GM21367 (cell line): ENCODE measurements around the gene KRTAP20-1.

ENCODE experiments used
- ATAC-seq: cut with Tn5 transposase; IDR thresholded peaks from one replicate; pipeline ENCODE4 v1.9.1; 2021; ENCODE audit not compliant: unreplicated experiment

KRTAP20-1 gene

GRCh38 chr21:30616125-30616524 is at the start of gene KRTAP20-1:
TSS of gene KRTAP20-1 (plus strand) at chr21:30616425. CDS start at chr21:30616455, 30 bp downstream.
- no peak for ATAC-seq

GRCh38 chr21:30567617-30568016 is 48.6 kb upstream of the KRTAP20-1 start:
- ATAC-seq = no peak

GRCh38 chr21:30577766-30578165 is 38.5 kb upstream of the KRTAP20-1 start:
- ATAC-seq = no peak

GRCh38 chr21:30579346-30579745 is 36.9 kb upstream of the KRTAP20-1 start:
- no peak for ATAC-seq

- no peak for ATAC-seq
Observed at GRCh38 chr21:30580132-30580531, 36.1 kb upstream of the KRTAP20-1 start.

- ATAC-seq = no peak
Observed at GRCh38 chr21:30582870-30583269, 33.4 kb upstream of the KRTAP20-1 start.

GRCh38 chr21:30590297-30590696 is 25.9 kb upstream of the KRTAP20-1 start, which contains the start of gene KRTAP22-2:
TSS of gene KRTAP22-2 (minus strand) at chr21:30590397.
- ATAC-seq = no peak

GRCh38 chr21:30592140-30592539 is 24.1 kb upstream of the KRTAP20-1 start, which contains the start of gene KRTAP6-3:
TSS of gene KRTAP6-3 (plus strand) at chr21:30592440. CDS start at chr21:30592446, 6 bp downstream.
- ATAC-seq = no peak

- ATAC-seq = no peak
Observed at GRCh38 chr21:30598802-30599201, 17.4 kb upstream of the KRTAP20-1 start, which contains the start of gene KRTAP6-2. TSS of gene KRTAP6-2 (minus strand) at chr21:30598902. CDS start at chr21:30598874, 28 bp downstream.

- no peak for ATAC-seq
Observed at GRCh38 chr21:30600787-30601186, 15.4 kb upstream of the KRTAP20-1 start, which contains the start of gene KRTAP22-1. TSS of gene KRTAP22-1 (plus strand) at chr21:30601087.

- ATAC-seq = no peak
Observed at GRCh38 chr21:30605968-30606367, 10.3 kb upstream of the KRTAP20-1 start.

GRCh38 chr21:30612132-30612531 is 4.1 kb upstream of the KRTAP20-1 start:
- ATAC-seq = no peak

- no peak for ATAC-seq
Observed at GRCh38 chr21:30613836-30614235, 2.4 kb upstream of the KRTAP20-1 start, which contains the start of gene KRTAP6-1. TSS of gene KRTAP6-1 (minus strand) at chr21:30613930. CDS start at chr21:30613904, 26 bp downstream.

GRCh38 chr21:30615199-30615598 is 1.0 kb upstream of the KRTAP20-1 start:
- no peak for ATAC-seq

- no peak for ATAC-seq
Observed at GRCh38 chr21:30620080-30620479, 3.9 kb downstream of the KRTAP20-1 start.

GRCh38 chr21:30620522-30620921 is 4.3 kb downstream of the KRTAP20-1 start, which contains the start of gene KRTAP20-4:
TSS of gene KRTAP20-4 (plus strand) at chr21:30620627.
- ATAC-seq = no peak

- ATAC-seq = no peak
Observed at GRCh38 chr21:30623362-30623761, 7.1 kb downstream of the KRTAP20-1 start.

GRCh38 chr21:30625449-30626165 is 9.4 kb downstream of the KRTAP20-1 start:
- no peak for ATAC-seq

- ATAC-seq = no peak
Observed at GRCh38 chr21:30628109-30628508, 11.9 kb downstream of the KRTAP20-1 start.

GRCh38 chr21:30629200-30629599 is 13.0 kb downstream of the KRTAP20-1 start:
- ATAC-seq = no peak

- ATAC-seq = no peak
Observed at GRCh38 chr21:30634906-30635305, 18.7 kb downstream of the KRTAP20-1 start, which contains the start of gene KRTAP20-2. TSS of gene KRTAP20-2 (plus strand) at chr21:30635206. CDS start at chr21:30635264, 58 bp downstream.

GRCh38 chr21:30638686-30639085 is 22.5 kb downstream of the KRTAP20-1 start:
- ATAC-seq = no peak
